BJ (cell line): Measurements from ENCODE around the gene HERC2. TPM values are rescaled to one million over a fixed set of nuclear protein-coding genes. Genes with fewer than 3 reads are reported as not detected.
"Not testable (repeated sequence)": the region's sequence is repeated elsewhere in the genome, so short reads cannot be mapped to it uniquely, and the experiment has no call there.

Experiments
- CTCF ChIA-PET: fragments of 350-600 bp; formaldehyde crosslinking; extraction: SDS; loops from one replicate; lab custom pipeline; 2021; ENCODE audit warnings: antibody characterized with exemption, inconsistent platforms; lab: Yijun Ruan, JAX
- POLR2A ChIA-PET: fragments of 300-600 bp; sonication (Branson Sonifier 250); formaldehyde crosslinking; extraction: SDS; loops from one replicate; lab custom pipeline; 2021; ENCODE audit warnings: antibody characterized with exemption; lab: Charles Lee
- DNase-seq: peaks from one replicate; pipeline ENCODE4 v3.0.0-alpha.2; 2011; ENCODE audit warnings: low read depth
- H3K27me3 ChIP-seq: 2 replicates; pipeline ENCODE4 v1.6.0; 2011; ENCODE audit warnings: low read length; ENCODE audit not compliant: control insufficient read depth, insufficient read depth
- H3K36me3 ChIP-seq: 2 replicates; pipeline ENCODE4 v1.5.1; 2011; ENCODE audit warnings: low read length; ENCODE audit not compliant: control insufficient read depth, insufficient read depth
- H3K4me3 ChIP-seq: 2 replicates; pipeline ENCODE4 v1.5.1; 2011; ENCODE audit warnings: low read depth, mild to moderate bottlenecking, control low read depth, low read length
- polyA plus RNA-seq: library from polyadenylated mRNA; depleted of rRNA; stranded (reverse); fragments of >200 nt; gene quantifications from 2 replicates; pipeline ENCODE4 v1.2.3, GENCODE V29; 2011
- TF ChIP-seq, protein P1 (sequence below): IDR thresholded peaks from 2 replicates; pipeline ENCODE4 v1.5.1; 2011; ENCODE audit warnings: low read depth, mild to moderate bottlenecking, control low read depth, inconsistent platforms, low read length, moderate library complexity; ENCODE audit not compliant: insufficient read depth

HERC2 gene
- polyA plus RNA-seq, 1 experiment = 13.1 TPM

GRCh38 chr15:28246605-28247004, 75.4 kb downstream of the HERC2 start:
- CTCF ChIA-PET = no interaction called here
- POLR2A ChIA-PET = no interaction called here
- TF ChIP-seq, protein P1, sequence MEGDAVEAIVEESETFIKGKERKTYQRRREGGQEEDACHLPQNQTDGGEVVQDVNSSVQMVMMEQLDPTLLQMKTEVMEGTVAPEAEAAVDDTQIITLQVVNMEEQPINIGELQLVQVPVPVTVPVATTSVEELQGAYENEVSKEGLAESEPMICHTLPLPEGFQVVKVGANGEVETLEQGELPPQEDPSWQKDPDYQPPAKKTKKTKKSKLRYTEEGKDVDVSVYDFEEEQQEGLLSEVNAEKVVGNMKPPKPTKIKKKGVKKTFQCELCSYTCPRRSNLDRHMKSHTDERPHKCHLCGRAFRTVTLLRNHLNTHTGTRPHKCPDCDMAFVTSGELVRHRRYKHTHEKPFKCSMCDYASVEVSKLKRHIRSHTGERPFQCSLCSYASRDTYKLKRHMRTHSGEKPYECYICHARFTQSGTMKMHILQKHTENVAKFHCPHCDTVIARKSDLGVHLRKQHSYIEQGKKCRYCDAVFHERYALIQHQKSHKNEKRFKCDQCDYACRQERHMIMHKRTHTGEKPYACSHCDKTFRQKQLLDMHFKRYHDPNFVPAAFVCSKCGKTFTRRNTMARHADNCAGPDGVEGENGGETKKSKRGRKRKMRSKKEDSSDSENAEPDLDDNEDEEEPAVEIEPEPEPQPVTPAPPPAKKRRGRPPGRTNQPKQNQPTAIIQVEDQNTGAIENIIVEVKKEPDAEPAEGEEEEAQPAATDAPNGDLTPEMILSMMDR = no peak

GRCh38 chr15:28243901-28244300, 78.1 kb downstream of the HERC2 start:
- no peak for DNase-seq
- Histone ChIP-seq H3K36me3 (peaks cover 4% of the 10 kb centered on the region), H3K27me3 (no peaks in the 10 kb centered on the region), H3K4me3 (no peak overlapping the region)
- ChIA-PET CTCF (no interaction called here), POLR2A (no interaction called here)
- TF ChIP-seq, protein P1 = no peak

More at GRCh38 chr15:28246605-28247004, 75.4 kb downstream of the HERC2 start:
- Histone ChIP-seq H3K27me3 (no peaks in the 10 kb centered on the region), H3K4me3 (no peak overlapping the region), H3K36me3 (peaks cover 6% of the 10 kb centered on the region)
- no peak for DNase-seq

DNA sequence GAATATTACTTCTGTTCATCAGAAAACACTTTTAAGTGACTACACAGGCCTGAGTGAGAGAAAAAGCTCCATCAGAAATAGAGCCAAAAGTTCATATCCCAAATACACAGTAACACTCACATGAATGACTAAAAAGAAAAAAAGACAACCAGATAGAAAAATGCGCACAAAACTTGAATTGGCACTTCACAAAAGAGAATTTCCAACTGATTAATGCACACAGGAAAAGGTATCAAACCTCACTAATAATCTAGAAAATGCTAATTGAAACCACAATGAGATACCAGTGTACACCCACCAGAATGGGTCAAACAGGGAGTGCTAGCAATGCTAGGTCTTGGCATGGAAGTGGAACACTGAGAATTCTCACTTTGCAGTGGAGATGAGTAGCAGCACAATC, 78.6 kb downstream of the HERC2 start:
- ChIA-PET POLR2A (no interaction called here), CTCF (no interaction called here)
- TF ChIP-seq, protein P1 = no peak

GRCh38 chr15:28238296-28238695, 83.7 kb downstream of the HERC2 start:
- POLR2A ChIA-PET, CTCF ChIA-PET, H3K27me3 ChIP-seq, H3K4me3 ChIP-seq, DNase-seq, H3K36me3 ChIP-seq: not testable (repeated sequence)

More for the DNA sequence above, 78.6 kb downstream of the HERC2 start:
- H3K36me3 ChIP-seq = peaks cover 4% of the 10 kb centered on the region
- DNase-seq = no peak
- no peaks in the 10 kb centered on the region for H3K27me3 ChIP-seq
- H3K4me3 ChIP-seq = no peak overlapping the region

- POLR2A ChIA-PET, H3K36me3 ChIP-seq, H3K27me3 ChIP-seq, DNase-seq, H3K4me3 ChIP-seq, CTCF ChIA-PET: not testable (repeated sequence)
Measured at GRCh38 chr15:28231743-28232142, 90.2 kb downstream of the HERC2 start.

- CTCF ChIA-PET, H3K27me3 ChIP-seq, POLR2A ChIA-PET, DNase-seq, H3K4me3 ChIP-seq, H3K36me3 ChIP-seq: not testable (repeated sequence)
Measured at GRCh38 chr15:28231336-28231735, 90.6 kb downstream of the HERC2 start.

- CTCF ChIA-PET, H3K4me3 ChIP-seq, DNase-seq, H3K36me3 ChIP-seq, H3K27me3 ChIP-seq, POLR2A ChIA-PET: not testable (repeated sequence)
Measured at GRCh38 chr15:28228990-28229640, 92.9 kb downstream of the HERC2 start.
